B cell (primary cell): ENCODE data around the gene ANO9. TPM values are rescaled to one million over a fixed set of nuclear protein-coding genes. Genes with fewer than 3 reads are reported as not detected.

Experiments
- ATAC-seq: fragments of 200-7000 bp; cut with Tn5 transposase; one replicate; pipeline ENCODE4 v1.10.0; 2021; ENCODE audit warnings: low read depth, mild to moderate bottlenecking, moderate number of reproducible peaks, moderate library complexity
- CTCF ChIA-PET: fragments of 350-600 bp; sonication (Branson Sonifier 250); formaldehyde crosslinking; loops from one replicate; lab custom pipeline; 2021; ENCODE audit warnings: antibody characterized with exemption, inconsistent platforms; lab: Charles Lee
- POLR2A ChIA-PET: fragments of 350-600 bp; sonication (Branson Sonifier 250); formaldehyde crosslinking; loops from one replicate; lab custom pipeline; 2021; ENCODE audit warnings: antibody characterized with exemption; lab: Charles Lee
- DNase-seq: peaks from one replicate; pipeline ENCODE4 v3.0.0; 2013
- H2AFZ ChIP-seq: 2 replicates; pipeline ENCODE4 v1.6.1; 2012; ENCODE audit warnings: mild to moderate bottlenecking, low read depth, low read length; ENCODE audit not compliant: insufficient read depth, poor library complexity, severe bottlenecking
- H3K27ac ChIP-seq, 2 donors: 1 replicate in 1 of 2; 2 replicates in 1 of 2; pipeline ENCODE4 v1.5.1; 2012 to 2013; ENCODE audit warnings: low read length in 2 of 2, mild to moderate bottlenecking in 2 of 2, moderate library complexity in 1 of 2
- H3K27me3 ChIP-seq, 4 experiments: fragments of 200-600 bp in 1 of 4; sonication (generic) in 1 of 4; replicated peaks in 1 of 4; 1 replicate in 2 of 4; 2 replicates in 2 of 4; pipeline versions ENCODE4 v1.6.1 to v1.7.0; 2013 to 2016; ENCODE audit warnings: low read length in 3 of 4, mild to moderate bottlenecking in 2 of 4, mixed read lengths in 1 of 4, moderate library complexity in 1 of 4; ENCODE audit not compliant: insufficient read depth in 4 of 4, control insufficient read depth in 3 of 4; ENCODE audit errors: control extremely low read depth in 1 of 4
- H3K36me3 ChIP-seq, 2 experiments: replicated peaks in 1 of 2; 1 replicate in 1 of 2; 2 replicates in 1 of 2; pipeline versions ENCODE4 v1.6.1 to v1.7.1; 2013; ENCODE audit warnings: low read length in 1 of 2; ENCODE audit not compliant: insufficient read depth in 2 of 2, control insufficient read depth in 1 of 2; ENCODE audit errors: control extremely low read depth in 1 of 2, extremely low read depth in 1 of 2
- H3K4me1 ChIP-seq, 2 donors: fragments of 200-600 bp in 1 of 2; sonication (generic) in 1 of 2; 1 replicate in 1 of 2; 2 replicates in 1 of 2; pipeline versions ENCODE4 v1.5.1 to v1.6.1; 2013 to 2017; ENCODE audit warnings: low read length in 2 of 2; ENCODE audit not compliant: control insufficient read depth in 2 of 2, insufficient read depth in 2 of 2
- H3K4me2 ChIP-seq: replicated peaks from 2 replicates; pipeline ENCODE3; 2012; ENCODE audit warnings: mild to moderate bottlenecking, low read depth, low read length; ENCODE audit not compliant: poor library complexity, severe bottlenecking
- H3K4me3 ChIP-seq, 5 experiments: fragments of 200-600 bp in 1 of 5; sonication (generic) in 1 of 5; 1 replicate in 3 of 5; 2 replicates in 2 of 5; pipeline versions ENCODE4 v1.5.1 to v1.7.0; 2011 to 2016; ENCODE audit warnings: low read length in 4 of 5, mild to moderate bottlenecking in 4 of 5, low read depth in 2 of 5, control low read depth in 1 of 5, moderate library complexity in 1 of 5; ENCODE audit not compliant: insufficient read depth in 1 of 5; ENCODE audit errors: control extremely low read depth in 1 of 5, extremely low read depth in 1 of 5
- H3K79me2 ChIP-seq: fragments of 200-600 bp; sonication (generic); one replicate; pipeline ENCODE4 v1.6.0; 2016; ENCODE audit warnings: low read length; ENCODE audit not compliant: control insufficient read depth, insufficient read depth
- H3K9ac ChIP-seq: fragments of 200-600 bp; sonication (generic); 2 replicates; pipeline ENCODE4 v1.6.1; 2017; ENCODE audit warnings: mild to moderate bottlenecking, low read length, moderate library complexity
- H3K9me3 ChIP-seq, 3 donors: one replicate each; pipeline versions ENCODE4 v1.6.1 to v1.7.1; 2013; ENCODE audit warnings: low read length in 2 of 3; ENCODE audit not compliant: control insufficient read depth in 2 of 3, insufficient read depth in 1 of 3; ENCODE audit errors: control extremely low read depth in 1 of 3
- H4K20me1 ChIP-seq: 2 replicates; pipeline ENCODE4 v1.6.0; 2012; ENCODE audit warnings: mild to moderate bottlenecking, low read length; ENCODE audit not compliant: insufficient read depth, control insufficient read depth, poor library complexity, severe bottlenecking
- H3K27ac Mint-ChIP-seq: one replicate; pipeline ENCODE4 v1.8.0; 2021; ENCODE audit warnings: mixed read lengths
- H3K27me3 Mint-ChIP-seq: one replicate; pipeline ENCODE4 v1.8.0; 2021; ENCODE audit warnings: mixed read lengths
- H3K4me1 Mint-ChIP-seq: one replicate; pipeline ENCODE4 v1.8.0; 2021; ENCODE audit warnings: mixed read lengths
- H3K4me3 Mint-ChIP-seq: one replicate; pipeline ENCODE4 v1.8.0; 2021; ENCODE audit warnings: mixed read lengths
- H3K9me3 Mint-ChIP-seq: one replicate; pipeline ENCODE4 v1.8.0; 2022; ENCODE audit warnings: mixed read lengths; ENCODE audit not compliant: insufficient read depth
- EZH2 ChIP-seq: IDR thresholded peaks from 2 replicates; pipeline ENCODE4 v1.6.1; 2012; ENCODE audit warnings: borderline replicate concordance, low read depth, mild to moderate bottlenecking, moderate library complexity, low read length; ENCODE audit not compliant: insufficient read depth, poor library complexity, severe bottlenecking
- WGBS: methylation state at CpG from one replicate; pipeline ENCODE4 v1.1.5; 2013; ENCODE audit warnings: missing lambda C conversion rate; ENCODE audit not compliant: insufficient coverage; 5-methylcytosine and 5-hydroxymethylcytosine counted together
- intact Hi-C: fragments of 100-400 bp; cut with micrococcal nuclease; formaldehyde crosslinking; loops from one replicate; pipeline ENCODE4 v1.10.0; 2022
- polyA plus RNA-seq: library from polyadenylated mRNA; depleted of rRNA; stranded (reverse); fragments of >200 nt; gene quantifications from 2 replicates; pipeline ENCODE4 v1.2.3, GENCODE V29; 2012
- total RNA-seq, 2 donors: library from RNA; stranded (reverse); fragments of 120-200 nt in 1 of 2; gene quantifications; 1 replicate in 1 of 2; 2 replicates in 1 of 2; pipeline versions ENCODE4 v1.2.3 to v1.2.4, GENCODE V29; 2013 to 2022
- TF ChIP-seq, protein P1 (sequence below): fragments of 200-600 bp; IDR thresholded peaks from one replicate; pipeline ENCODE4 v1.8.0; 2022; ENCODE audit warnings: antibody characterized with exemption, mild to moderate bottlenecking

ANO9 gene
- total and polyA plus RNA-seq, 2 donors (not counting 1 experiment from before 2014, with no cell fraction given) = 62.0 to 107 TPM

DNA sequence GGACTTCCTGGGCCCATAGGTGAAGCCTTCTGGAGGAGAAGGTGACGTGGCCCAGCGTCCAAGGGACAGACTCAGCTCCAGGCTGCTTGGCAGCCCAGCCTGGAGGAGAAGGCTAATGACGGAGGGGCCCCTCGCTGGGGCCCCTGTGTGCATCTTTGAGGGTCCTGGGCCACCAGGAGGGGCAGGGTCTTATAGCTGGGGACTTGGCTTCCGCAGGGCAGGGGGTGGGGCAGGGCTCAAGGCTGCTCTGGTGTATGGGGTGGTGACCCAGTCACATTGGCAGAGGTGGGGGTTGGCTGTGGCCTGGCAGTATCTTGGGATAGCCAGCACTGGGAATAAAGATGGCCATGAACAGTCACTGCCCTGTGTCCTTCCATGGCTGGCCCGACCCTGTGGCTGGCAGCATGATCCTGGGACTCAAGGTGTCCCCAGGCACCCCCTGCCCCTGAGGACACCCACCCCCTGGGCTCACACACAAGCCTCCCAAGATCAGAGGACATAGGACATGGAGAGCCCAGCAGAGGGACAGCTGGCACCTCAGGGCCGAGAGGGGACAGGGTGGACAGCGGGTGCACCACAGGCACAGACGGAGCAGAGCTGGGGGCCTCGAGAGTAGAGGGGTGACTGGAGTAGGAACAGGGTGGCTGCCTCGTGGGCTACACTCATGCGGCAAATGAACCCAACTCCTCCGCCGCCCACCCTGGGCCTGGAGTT, 37.1 kb downstream of the ANO9 start:
- TF ChIP-seq, protein P1, sequence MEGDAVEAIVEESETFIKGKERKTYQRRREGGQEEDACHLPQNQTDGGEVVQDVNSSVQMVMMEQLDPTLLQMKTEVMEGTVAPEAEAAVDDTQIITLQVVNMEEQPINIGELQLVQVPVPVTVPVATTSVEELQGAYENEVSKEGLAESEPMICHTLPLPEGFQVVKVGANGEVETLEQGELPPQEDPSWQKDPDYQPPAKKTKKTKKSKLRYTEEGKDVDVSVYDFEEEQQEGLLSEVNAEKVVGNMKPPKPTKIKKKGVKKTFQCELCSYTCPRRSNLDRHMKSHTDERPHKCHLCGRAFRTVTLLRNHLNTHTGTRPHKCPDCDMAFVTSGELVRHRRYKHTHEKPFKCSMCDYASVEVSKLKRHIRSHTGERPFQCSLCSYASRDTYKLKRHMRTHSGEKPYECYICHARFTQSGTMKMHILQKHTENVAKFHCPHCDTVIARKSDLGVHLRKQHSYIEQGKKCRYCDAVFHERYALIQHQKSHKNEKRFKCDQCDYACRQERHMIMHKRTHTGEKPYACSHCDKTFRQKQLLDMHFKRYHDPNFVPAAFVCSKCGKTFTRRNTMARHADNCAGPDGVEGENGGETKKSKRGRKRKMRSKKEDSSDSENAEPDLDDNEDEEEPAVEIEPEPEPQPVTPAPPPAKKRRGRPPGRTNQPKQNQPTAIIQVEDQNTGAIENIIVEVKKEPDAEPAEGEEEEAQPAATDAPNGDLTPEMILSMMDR = no peak
- no peak for TF ChIP-seq EZH2
- POLR2A ChIA-PET = no interaction called here

More for the DNA sequence above, 37.1 kb downstream of the ANO9 start:
- CTCF ChIA-PET = interaction anchor here (1.6 to 3.0 kb wide), 2 partner anchors 44 to 45 kb away, joined by 5 to 34 read pairs; partner anchors contain the start of gene PTDSS2
- DNase-seq (no peak), ATAC-seq (no peak)
- Mint-ChIP-seq H3K27me3 (no peaks in the 10 kb centered on the region), H3K4me1 (peaks cover 7% of the 10 kb centered on the region), H3K27ac (no peak overlapping the region), H3K4me3 (peak overlapping the region; percentile 23), H3K9me3 (no peaks in the 10 kb centered on the region)
- Histone ChIP-seq H3K9me3 (peaks cover 0 to 11% (median 0%) of the 10 kb centered on the region in 3 donors), H3K4me3 (no peak overlapping the region), H3K36me3 (no peaks in the 10 kb centered on the region), H2AFZ (no peak overlapping the region), H3K9ac (no peak overlapping the region), H3K79me2 (no peaks in the 10 kb centered on the region), H4K20me1 (peaks cover 10% of the 10 kb centered on the region), H3K4me2 (no peak overlapping the region), H3K27ac (no peak overlapping the region), H3K4me1 (peaks cover 7 to 19% of the 10 kb centered on the region in 2 donors), H3K27me3 (peaks cover 0 to 16% (median 0%) of the 10 kb centered on the region in 4 experiments)
- 96% methylated on average over 10 of the region's 14 CpGs for WGBS
- intact Hi-C loops = no loop called here
